G401 (cell line): ENCODE results near the gene ZNF777. TPM values are rescaled to one million over a fixed set of nuclear protein-coding genes. Genes with fewer than 3 reads are reported as not detected.
"Not testable (repeated sequence)": the region's sequence is repeated elsewhere in the genome, so short reads cannot be mapped to it uniquely, and the experiment has no call there.

Experiments
- DNase-seq: peaks from one replicate; pipeline ENCODE4 v3.0.0-alpha.2; 2015; ENCODE audit warnings: low spot score
- in situ Hi-C: cut with HindIII; loops from 2 replicates; pipeline ENCODE4 v1.10.0; 2016; ENCODE audit warnings: low sequenced_read_pairs, mixed read lengths
- total RNA-seq: library from RNA; depleted of rRNA; stranded (reverse); fragments of >200 nt; shearing (Covaris generic); gene quantifications from 2 replicates; pipeline ENCODE4 v1.2.3, GENCODE V29; 2014; rRNA removed

Gene ZNF777
- 21.1 and 28.6 TPM in 2 replicates for total RNA-seq

- in situ Hi-C loops = no loop called here
- peak; percentile 89 for DNase-seq
These were observed at the start of gene ZNF777 for GRCh38 chr7:149460493-149461277. TSS of gene ZNF777 (minus strand) at chr7:149461062. CDS start at chr7:149456022, 5,040 bp downstream.

GRCh38 chr7:149510248-149510647, 49.4 kb upstream of the ZNF777 start:
- in situ Hi-C loops = no loop called here
- DNase-seq = no peak

DNA sequence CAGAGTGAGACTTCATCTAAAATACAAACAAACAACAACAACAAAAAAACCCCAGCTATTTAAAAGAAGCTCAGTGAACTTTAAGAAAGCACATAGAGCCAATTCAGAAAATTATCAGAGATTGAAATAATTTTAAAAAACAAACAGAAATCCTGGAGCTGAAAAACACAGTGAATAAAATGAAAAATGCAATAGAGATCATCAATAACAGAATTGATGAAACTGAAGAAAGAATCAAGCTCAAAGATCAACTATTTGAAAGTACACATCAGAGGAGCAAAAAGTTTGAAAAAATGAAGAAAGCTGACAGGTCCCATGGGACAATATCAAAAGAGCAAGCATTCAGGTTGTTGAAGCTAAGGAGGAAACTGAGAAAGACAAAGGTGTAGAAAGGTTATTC, 48.9 kb upstream of the ZNF777 start:
- no peak for DNase-seq
- in situ Hi-C loops = no loop called here

- in situ Hi-C loops = no loop called here
- DNase-seq = no peak
These were observed 44.7 kb upstream of the ZNF777 start for GRCh38 chr7:149505551-149505950.

- no peak for DNase-seq
- in situ Hi-C loops = no loop called here
These were observed 40.8 kb upstream of the ZNF777 start for GRCh38 chr7:149501651-149502050.

GRCh38 chr7:149500910-149501309, 40.0 kb upstream of the ZNF777 start:
- in situ Hi-C loops = no loop called here
- DNase-seq = no peak

DNA sequence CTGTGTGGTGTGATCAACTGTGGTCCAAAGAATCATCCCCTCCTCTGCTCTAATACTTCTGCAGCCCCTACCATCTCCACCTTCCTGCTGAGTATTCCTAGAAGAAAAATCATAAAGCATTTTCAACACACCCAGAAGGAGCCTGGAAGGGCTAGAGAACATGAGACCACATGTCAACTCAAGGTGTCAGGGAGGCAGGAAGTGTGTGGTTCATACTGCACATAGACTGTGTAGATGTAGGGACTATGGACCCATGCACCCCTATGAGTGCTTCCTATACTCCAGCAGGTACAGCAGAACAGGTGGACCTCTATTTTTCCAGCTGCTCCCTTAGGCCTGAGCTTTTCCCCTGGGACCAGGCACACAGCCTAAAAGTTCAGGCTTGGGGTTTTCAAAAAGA, 39.3 kb upstream of the ZNF777 start:
- DNase-seq = no peak
- in situ Hi-C loops = no loop called here

- DNase-seq = no peak
- in situ Hi-C loops = no loop called here
These were observed 37.9 kb upstream of the ZNF777 start for GRCh38 chr7:149498811-149499210.

DNA sequence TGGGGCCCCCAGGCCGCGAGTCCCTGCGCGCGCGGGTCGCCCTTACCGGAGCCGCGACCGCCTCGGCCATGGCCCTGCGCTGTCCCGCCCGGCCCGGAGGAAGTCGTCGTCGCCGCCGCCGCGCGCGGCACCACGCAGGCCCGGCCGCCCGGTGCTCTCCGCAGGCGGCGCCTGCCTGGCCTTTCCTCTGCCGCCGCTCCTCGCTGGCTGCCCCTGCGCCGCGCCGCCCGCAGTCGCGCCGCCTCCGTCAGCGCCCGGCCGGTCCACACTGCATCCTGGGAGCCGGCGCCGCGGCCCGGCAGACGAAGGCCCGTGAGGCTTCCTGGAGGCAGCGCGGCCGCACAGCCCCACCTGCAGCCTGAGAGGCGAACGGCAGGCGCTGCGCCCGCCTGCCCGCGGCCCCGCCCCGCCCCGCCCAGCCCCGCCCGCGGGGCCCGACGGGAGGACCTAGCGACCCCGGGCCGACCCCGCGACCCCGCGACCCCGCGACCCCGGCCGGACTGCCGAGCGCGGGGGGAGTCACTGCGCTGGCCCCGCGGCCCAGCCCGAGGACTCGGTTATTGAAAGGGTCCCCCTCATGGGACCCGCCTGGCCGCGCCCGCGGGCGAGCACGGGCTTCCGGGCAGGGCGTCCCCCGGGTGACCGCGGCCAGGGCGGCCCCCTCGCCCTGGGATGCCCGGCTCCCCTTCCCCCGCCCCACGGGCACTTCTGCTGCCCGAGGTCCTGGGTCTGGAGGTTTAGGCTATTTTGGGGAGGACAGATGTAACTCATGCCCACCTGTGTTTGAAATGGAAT, 36.8 kb upstream of the ZNF777 start, which contains the start of gene ZNF746:
ZNF746 (minus strand) TSS at position 343 of the 795 bp plus-strand sequence; CDS start at position 70, 273 bp downstream.
- in situ Hi-C loops = no loop called here
- DNase-seq = peak; percentile 76

DNA sequence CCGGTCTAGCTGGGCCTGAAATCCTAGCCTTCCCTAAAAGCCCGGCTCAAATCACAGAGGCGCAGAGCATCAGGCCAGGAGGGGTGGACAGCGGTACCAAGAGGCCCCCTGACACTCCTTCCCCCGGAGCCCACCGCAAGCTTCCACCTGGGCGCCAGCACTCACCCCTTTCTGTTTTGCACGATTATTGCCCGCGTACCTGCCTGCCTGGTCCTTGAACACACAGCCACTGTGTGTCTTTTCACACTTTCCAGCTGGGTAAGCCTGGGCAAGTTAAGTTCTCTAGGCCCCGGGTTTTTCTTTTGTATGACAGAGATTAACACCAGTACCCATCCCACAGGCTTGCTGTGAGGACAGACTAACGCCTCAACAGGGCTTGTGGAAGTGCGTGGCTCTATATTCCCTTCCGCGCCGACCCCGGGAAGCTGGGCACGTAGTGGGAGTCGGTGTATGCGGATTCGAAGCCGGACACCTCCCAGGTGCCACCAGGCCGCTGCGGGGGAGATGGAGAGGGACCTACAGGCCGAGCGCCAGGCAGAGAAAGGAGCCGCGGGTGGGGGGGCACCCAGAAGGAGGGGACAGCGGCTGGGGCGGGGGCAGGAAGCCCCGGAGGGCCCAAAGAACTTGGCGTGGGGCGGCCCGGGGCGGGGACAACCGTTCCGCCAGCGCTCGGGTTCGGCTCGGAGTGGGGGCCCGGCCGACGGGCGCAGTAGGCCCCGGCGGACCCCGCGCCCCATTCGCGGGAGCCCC, 36.0 kb upstream of the ZNF777 start:
- DNase-seq = peak; percentile 33
- in situ Hi-C loops = no loop called here

GRCh38 chr7:149495785-149496641, 35.2 kb upstream of the ZNF777 start:
- in situ Hi-C loops = no loop called here
- DNase-seq = peak; percentile 60

GRCh38 chr7:149494738-149495368, 34.0 kb upstream of the ZNF777 start:
- DNase-seq = no peak
- in situ Hi-C loops = no loop called here

DNA sequence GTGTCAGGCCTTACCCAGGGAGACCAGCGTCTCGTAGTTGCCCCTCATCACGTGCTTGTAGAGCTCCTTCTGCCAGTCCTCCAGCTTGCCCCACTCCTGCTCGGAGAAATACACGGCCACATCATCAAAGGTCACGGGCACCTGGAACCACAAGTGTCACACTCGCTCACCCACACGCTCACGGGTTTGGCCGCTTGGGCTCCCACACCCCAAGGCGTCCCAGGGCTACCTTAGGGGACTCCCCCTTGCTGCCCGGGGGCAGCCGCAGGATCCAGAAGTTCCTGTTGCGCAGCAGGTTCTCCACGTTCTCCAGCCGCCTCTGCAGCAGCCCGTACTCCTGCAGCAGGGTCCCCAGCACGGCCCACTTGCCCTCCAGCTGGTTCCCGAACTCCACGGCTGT, 33.1 kb upstream of the ZNF777 start:
- in situ Hi-C loops = not testable (repeated sequence)

GRCh38 chr7:149493366-149493765, 32.5 kb upstream of the ZNF777 start:
- DNase-seq = no peak
- in situ Hi-C loops = no loop called here

More for the DNA sequence above, 33.1 kb upstream of the ZNF777 start:
- not testable (repeated sequence) for DNase-seq

DNA sequence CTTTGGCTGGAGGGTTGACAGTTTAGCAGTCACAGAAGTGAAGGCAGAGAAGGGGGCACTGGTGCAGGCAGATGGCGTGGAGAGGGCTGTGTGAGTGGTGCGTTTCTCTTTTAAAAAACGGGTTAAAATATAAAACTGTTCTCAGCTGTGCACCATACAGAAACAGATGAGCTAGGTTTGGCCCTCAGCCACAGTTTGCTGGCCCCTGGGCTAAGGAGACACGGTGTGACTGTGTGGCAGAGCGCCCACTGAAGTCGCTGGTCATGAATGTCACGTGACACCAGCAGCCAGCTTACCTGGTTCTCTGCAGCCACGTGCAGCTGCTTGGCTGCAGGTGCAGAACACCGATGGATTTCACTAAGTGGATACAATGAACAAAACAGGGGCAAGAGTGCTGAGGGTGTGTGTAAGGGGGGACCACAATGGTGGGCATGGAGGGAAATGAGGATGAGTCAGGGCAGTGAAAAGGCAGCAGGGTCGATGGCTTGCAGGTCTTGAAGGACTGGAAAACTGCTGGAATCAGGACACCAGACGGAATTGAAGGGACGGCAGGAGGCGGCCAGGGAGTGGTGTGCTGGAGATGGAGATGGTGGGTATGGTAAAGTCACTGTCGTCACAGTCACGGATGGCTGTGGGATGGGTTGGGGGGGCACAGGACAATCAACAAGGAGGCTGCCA, 29.4 kb upstream of the ZNF777 start:
- DNase-seq = no peak
- in situ Hi-C loops = no loop called here

DNA sequence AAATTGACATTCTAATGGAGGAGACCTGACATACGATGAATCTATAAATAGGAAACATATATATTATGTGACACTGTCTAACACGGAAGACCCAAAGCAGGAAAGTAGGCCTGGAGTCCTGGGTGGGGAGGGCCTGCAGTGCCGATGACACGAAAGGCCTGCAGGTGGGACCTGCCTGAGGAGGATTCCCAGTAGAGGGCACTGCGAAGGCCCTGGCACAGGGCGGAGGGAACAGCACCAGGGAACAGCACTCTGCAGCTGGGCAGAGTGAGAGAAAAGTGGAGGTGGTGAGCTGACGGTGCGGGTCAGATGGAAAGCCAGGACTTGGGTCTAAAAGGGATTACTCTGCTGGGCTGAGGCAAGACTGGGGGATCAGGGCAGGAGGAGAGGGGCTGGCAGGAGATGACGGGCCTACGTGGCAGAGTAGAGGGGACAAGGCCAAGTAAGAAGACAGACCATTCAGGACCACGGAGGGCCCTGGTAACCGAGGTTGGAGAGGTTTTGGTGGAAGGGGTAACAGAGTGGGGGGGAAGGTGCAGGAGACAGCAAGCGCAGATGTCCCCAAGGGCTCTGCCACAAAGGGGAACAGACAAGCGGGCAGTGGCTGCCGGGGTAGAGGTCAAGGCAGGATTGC, 28.6 kb upstream of the ZNF777 start:
- peak; percentile 56 for DNase-seq
- in situ Hi-C loops = no loop called here

DNA sequence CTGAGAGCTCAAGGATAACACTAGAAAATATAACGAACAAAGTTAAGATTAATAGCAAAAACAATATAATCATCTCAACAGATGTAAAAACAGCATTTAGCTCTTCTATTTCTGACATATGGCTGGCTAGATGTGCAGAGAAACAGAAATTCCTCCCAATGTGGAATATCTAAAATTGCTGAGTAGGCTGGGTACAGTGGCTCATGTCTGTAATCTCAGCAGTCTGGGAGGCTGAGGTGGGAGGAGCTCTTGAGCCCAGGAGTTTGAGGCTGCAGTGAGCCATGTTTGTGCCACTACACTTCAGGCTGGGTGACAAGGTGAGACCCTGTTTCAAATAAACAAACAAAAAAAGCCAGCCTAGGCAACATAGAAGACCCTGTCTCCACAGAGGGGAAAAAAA, 18.7 kb upstream of the ZNF777 start:
- DNase-seq = no peak
- in situ Hi-C loops = no loop called here
